Colonic mucosa (tissue), 4 donors: Measurements from ENCODE around the gene ATXN7. TPM values are rescaled to one million over a fixed set of nuclear protein-coding genes. Genes with fewer than 3 reads are reported as not detected.

Experiments used
- DNase-seq: peaks from one replicate; pipeline ENCODE4 v3.0.0-alpha.2; 2020
- H3K27ac ChIP-seq: fragments of 200-600 bp; one replicate; pipeline ENCODE4 v1.8.0; 2021
- H3K27me3 ChIP-seq: fragments of 200-600 bp; one replicate; pipeline ENCODE4 v1.8.0; 2021
- H3K36me3 ChIP-seq: fragments of 200-600 bp; one replicate; pipeline ENCODE4 v1.8.0; 2021
- H3K4me1 ChIP-seq: fragments of 200-600 bp; one replicate; pipeline ENCODE4 v1.8.0; 2021; ENCODE audit warnings: mild to moderate bottlenecking
- H3K4me3 ChIP-seq: fragments of 200-600 bp; one replicate; pipeline ENCODE4 v1.8.0; 2021
- H3K9ac ChIP-seq, 2 donors: one replicate each; pipeline ENCODE4 v1.7.0; 2013; ENCODE audit warnings: control low read depth in 2 of 2, low read depth in 2 of 2, low read length in 2 of 2
- H3K9me3 ChIP-seq: fragments of 200-600 bp; one replicate; pipeline ENCODE4 v1.8.0; 2021
- CTCF ChIP-seq: fragments of 200-600 bp; IDR thresholded peaks from one replicate; pipeline ENCODE4 v1.8.0; 2022; ENCODE audit warnings: antibody characterized with exemption, mild to moderate bottlenecking
- intact Hi-C: fragments of 100-400 bp; cut with DNase I; formaldehyde crosslinking; loops from one replicate; pipeline ENCODE4 v1.14.1; 2022
- total RNA-seq, 2 donors: library from RNA; stranded (reverse); fragmentation: NEBNext Ultra II Directional in 1 of 2; extraction: Animal tissue kit (Norgen Biotek cat#: 25700) in 1 of 2; gene quantifications; one replicate each; pipeline ENCODE4 v1.2.1, GENCODE V29; 2021
- donor health status: healthy.
- donor health status: DM: no; HTN: no; CAD: no.
- donor health status: DM: no; HTN: no; CAD: no.

ATXN7 gene
- total RNA-seq, 2 donors from 2014 or later, result 22.9 to 31.6 TPM

- Histone ChIP-seq H3K9ac (no peak overlapping the region), H3K4me1 (no peaks in the 10 kb centered on the region), H3K27ac (no peak overlapping the region), H3K27me3 (no peaks in the 10 kb centered on the region), H3K4me3 (no peak overlapping the region), H3K36me3 (peaks cover 7% of the 10 kb centered on the region), H3K9me3 (no peaks in the 10 kb centered on the region)
- DNase-seq, result no peak
- intact Hi-C loops, result no loop called here
- TF ChIP-seq CTCF, result no peak
These were observed 58.2 kb downstream of the ATXN7 start for GRCh38 chr3:63921741-63922482.

GRCh38 chr3:63922491-63923199, 59.0 kb downstream of the ATXN7 start:
- DNase-seq, result no peak
- intact Hi-C loops, result no loop called here
- no peaks in the 10 kb centered on the region for H3K4me1 ChIP-seq
- TF ChIP-seq CTCF, result no peak
- no peak overlapping the region for H3K27ac ChIP-seq
- H3K27me3 ChIP-seq, result no peaks in the 10 kb centered on the region
- peaks cover 7% of the 10 kb centered on the region for H3K36me3 ChIP-seq
- H3K4me3 ChIP-seq, result no peak overlapping the region
- no peak overlapping the region for H3K9ac ChIP-seq
- no peaks in the 10 kb centered on the region for H3K9me3 ChIP-seq

- intact Hi-C loops, result no loop called here
- Histone ChIP-seq H3K27ac (no peak overlapping the region), H3K4me3 (no peak overlapping the region), H3K4me1 (no peaks in the 10 kb centered on the region), H3K36me3 (peaks cover 7% of the 10 kb centered on the region), H3K9me3 (no peaks in the 10 kb centered on the region), H3K27me3 (no peaks in the 10 kb centered on the region), H3K9ac (no peak overlapping the region)
- DNase-seq, result no peak
- no peak for TF ChIP-seq CTCF
These were observed 62.6 kb downstream of the ATXN7 start for GRCh38 chr3:63926309-63926708.

GRCh38 chr3:63927422-63928280, 64.0 kb downstream of the ATXN7 start:
- DNase-seq, result no peak
- no peaks in the 10 kb centered on the region for H3K9me3 ChIP-seq
- intact Hi-C loops, result no loop called here
- H3K27me3 ChIP-seq, result no peaks in the 10 kb centered on the region
- peaks cover 7% of the 10 kb centered on the region for H3K36me3 ChIP-seq
- H3K9ac ChIP-seq, result no peak overlapping the region
- no peak overlapping the region for H3K4me3 ChIP-seq
- no peaks in the 10 kb centered on the region for H3K4me1 ChIP-seq
- H3K27ac ChIP-seq, result no peak overlapping the region
- TF ChIP-seq CTCF, result no peak

GRCh38 chr3:63931290-63931689, 67.6 kb downstream of the ATXN7 start:
- no peak overlapping the region for H3K4me3 ChIP-seq
- H3K9me3 ChIP-seq, result no peaks in the 10 kb centered on the region
- no peak for TF ChIP-seq CTCF
- H3K27me3 ChIP-seq, result no peaks in the 10 kb centered on the region
- no peak for DNase-seq
- no peaks in the 10 kb centered on the region for H3K4me1 ChIP-seq
- intact Hi-C loops, result no loop called here
- H3K36me3 ChIP-seq, result no peaks in the 10 kb centered on the region
- H3K9ac ChIP-seq, result no peak overlapping the region
- H3K27ac ChIP-seq, result no peak overlapping the region
